GM12892 (cell line): ENCODE measurements around the gene CASTOR1.
A peak's percentile ranks its signal among the peaks of the same experiment; 100 is the strongest.

Experiments used
- DNase-seq: peaks from one replicate; pipeline ENCODE4 v3.0.0; 2011; ENCODE audit not compliant: insufficient read length
- FAIRE-seq: peaks from 2 replicates; lab custom pipeline; 2011; peaks lifted over from hg19 to GRCh38; lab: Jason Lieb, UNC
- POLR2A ChIP-seq: IDR thresholded peaks from 2 replicates; pipeline ENCODE4 v1.6.1; 2011; ENCODE audit warnings: low read depth, low read length, control low read depth
- POLR2AphosphoS5 ChIP-seq: IDR thresholded peaks from 2 replicates; pipeline ENCODE4 v1.6.1; 2011; ENCODE audit warnings: low read depth, low read length, control low read depth
- TAF1 ChIP-seq: IDR thresholded peaks from 2 replicates; pipeline ENCODE4 v1.6.1; 2011; ENCODE audit warnings: low read depth, mild to moderate bottlenecking, control low read depth, low read length, borderline replicate concordance

CASTOR1 gene

GRCh38 chr22:30305519-30305905 is 16.2 kb upstream of the CASTOR1 start:
- FAIRE-seq (peak; percentile 95), DNase-seq (peak; percentile 59)
- TF ChIP-seq POLR2AphosphoS5 (peak; percentile 73; the same call in 1 of the 2 replicates), TAF1 (peak; percentile 46; the same call in 1 of the 2 replicates), POLR2A (peak; percentile 78)

GRCh38 chr22:30304495-30305244 is 15.4 kb upstream of the CASTOR1 start:
- DNase-seq (no peak), FAIRE-seq (peak; percentile 81)
- TF ChIP-seq POLR2A (no peak), TAF1 (no peak), POLR2AphosphoS5 (no peak)

GRCh38 chr22:30302810-30303138 is 13.5 kb upstream of the CASTOR1 start:
- TF ChIP-seq POLR2A (no peak), TAF1 (no peak), POLR2AphosphoS5 (no peak)
- FAIRE-seq (peak; percentile 21), DNase-seq (no peak)

- TF ChIP-seq POLR2AphosphoS5 (no peak), POLR2A (no peak), TAF1 (no peak)
- DNase-seq (no peak), FAIRE-seq (peak; percentile 85)
Measured at GRCh38 chr22:30301995-30302809, 12.9 kb upstream of the CASTOR1 start.

- no peak for DNase-seq
- no peak for FAIRE-seq
- no peak for TF ChIP-seq POLR2AphosphoS5
- no peak for TF ChIP-seq TAF1
- TF ChIP-seq POLR2A: no peak
Measured at GRCh38 chr22:30299322-30299721, 10.0 kb upstream of the CASTOR1 start.

GRCh38 chr22:30297991-30298701 is 8.8 kb upstream of the CASTOR1 start:
- no peak for TF ChIP-seq POLR2AphosphoS5
- no peak for TF ChIP-seq TAF1
- no peak for TF ChIP-seq POLR2A
- FAIRE-seq (no peak), DNase-seq (no peak)

GRCh38 chr22:30297276-30297990 is 8.1 kb upstream of the CASTOR1 start:
- DNase-seq: no peak
- FAIRE-seq: no peak
- TF ChIP-seq TAF1: no peak
- TF ChIP-seq POLR2AphosphoS5: no peak

- FAIRE-seq: no peak
- no peak for TF ChIP-seq TAF1
- TF ChIP-seq POLR2AphosphoS5: no peak
- no peak for TF ChIP-seq POLR2A
- DNase-seq: no peak
Measured at GRCh38 chr22:30296833-30297232, 7.5 kb upstream of the CASTOR1 start.

GRCh38 chr22:30296324-30296723 is 7.0 kb upstream of the CASTOR1 start:
- DNase-seq (no peak), FAIRE-seq (no peak)
- TF ChIP-seq POLR2AphosphoS5 (no peak), TAF1 (no peak), POLR2A (no peak)

GRCh38 chr22:30295576-30295975 is 6.3 kb upstream of the CASTOR1 start:
- FAIRE-seq (no peak), DNase-seq (no peak)
- no peak for TF ChIP-seq POLR2AphosphoS5
- TF ChIP-seq POLR2A: no peak
- TF ChIP-seq TAF1: no peak

- DNase-seq: no peak
- TF ChIP-seq POLR2AphosphoS5: no peak
- no peak for TF ChIP-seq TAF1
- no peak for TF ChIP-seq POLR2A
- no peak for FAIRE-seq
Measured at GRCh38 chr22:30294830-30295229, 5.5 kb upstream of the CASTOR1 start.
